Measurements from ENCODE around the gene LRRC55.

Gene LRRC55

DNA sequence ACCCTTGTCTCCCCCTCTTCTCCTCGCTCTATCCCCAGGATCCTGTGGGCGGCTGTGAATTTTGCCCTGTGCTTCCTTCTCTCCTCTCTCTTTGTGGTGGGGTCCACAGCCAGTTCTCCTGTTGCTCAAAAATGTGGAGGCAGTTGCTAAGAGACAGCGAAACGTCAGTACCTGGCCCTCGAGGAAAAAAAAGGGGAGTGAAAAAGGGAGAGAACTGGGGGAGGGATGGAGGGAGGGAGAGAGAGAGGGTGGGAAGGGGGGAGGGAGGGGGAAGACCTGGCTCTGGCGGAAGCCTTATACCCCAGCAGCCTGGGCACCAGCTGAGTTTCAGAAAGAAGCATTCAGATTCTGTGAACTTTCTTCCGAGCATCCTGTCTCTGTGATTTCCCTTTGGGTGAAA is 2.1 kb upstream of the LRRC55 start:
- Histone ChIP-seq H3K9me3 (ENCODE audit: control insufficient read depth, insufficient read depth, low read depth, low read length) (no peaks in the 10 kb centered on the region), H3K4me1 (ENCODE audit: control insufficient read depth, insufficient read depth, low read length) (peaks cover 17% of the 10 kb centered on the region), H3K9ac (ENCODE audit: low read length) (peak overlapping the region; percentile 45), H3K27ac (ENCODE audit: low read depth, low read length) (no peak overlapping the region), H3K36me3 (ENCODE audit: control insufficient read depth, insufficient read depth, low read length) (no peaks in the 10 kb centered on the region), H3K4me3 (ENCODE audit: low read depth, low read length) (peak overlapping the region; percentile 70), H3K27me3 (ENCODE audit: control insufficient read depth, insufficient read depth, low read length) (peaks cover 33% of the 10 kb centered on the region)

GRCh38 chr11:57180081-57180561 is 1.6 kb upstream of the LRRC55 start:
- peak overlapping the region; percentile 70 for H3K4me3 ChIP-seq (ENCODE audit: low read depth, low read length)
- no peaks in the 10 kb centered on the region for H3K9me3 ChIP-seq (ENCODE audit: control insufficient read depth, insufficient read depth, low read depth, low read length)
- peak overlapping the region; percentile 45 for H3K9ac ChIP-seq (ENCODE audit: low read length)
- no peak overlapping the region for H3K27ac ChIP-seq (ENCODE audit: low read depth, low read length)
- H3K27me3 ChIP-seq (ENCODE audit: control insufficient read depth, insufficient read depth, low read length), result peaks cover 33% of the 10 kb centered on the region
- H3K36me3 ChIP-seq (ENCODE audit: control insufficient read depth, insufficient read depth, low read length), result no peaks in the 10 kb centered on the region
- peaks cover 17% of the 10 kb centered on the region for H3K4me1 ChIP-seq (ENCODE audit: control insufficient read depth, insufficient read depth, low read length)

GRCh38 chr11:57180964-57181363 is 789 bp upstream of the LRRC55 start:
- no peaks in the 10 kb centered on the region for H3K9me3 ChIP-seq (ENCODE audit: control insufficient read depth, insufficient read depth, low read depth, low read length)
- H3K27me3 ChIP-seq (ENCODE audit: control insufficient read depth, insufficient read depth, low read length), result peaks cover 33% of the 10 kb centered on the region
- peak overlapping the region; percentile 70 for H3K4me3 ChIP-seq (ENCODE audit: low read depth, low read length)
- H3K36me3 ChIP-seq (ENCODE audit: control insufficient read depth, insufficient read depth, low read length), result no peaks in the 10 kb centered on the region
- no peak overlapping the region for H3K27ac ChIP-seq (ENCODE audit: low read depth, low read length)
- H3K4me1 ChIP-seq (ENCODE audit: control insufficient read depth, insufficient read depth, low read length), result peaks cover 17% of the 10 kb centered on the region
- H3K9ac ChIP-seq (ENCODE audit: low read length), result no peak overlapping the region

DNA sequence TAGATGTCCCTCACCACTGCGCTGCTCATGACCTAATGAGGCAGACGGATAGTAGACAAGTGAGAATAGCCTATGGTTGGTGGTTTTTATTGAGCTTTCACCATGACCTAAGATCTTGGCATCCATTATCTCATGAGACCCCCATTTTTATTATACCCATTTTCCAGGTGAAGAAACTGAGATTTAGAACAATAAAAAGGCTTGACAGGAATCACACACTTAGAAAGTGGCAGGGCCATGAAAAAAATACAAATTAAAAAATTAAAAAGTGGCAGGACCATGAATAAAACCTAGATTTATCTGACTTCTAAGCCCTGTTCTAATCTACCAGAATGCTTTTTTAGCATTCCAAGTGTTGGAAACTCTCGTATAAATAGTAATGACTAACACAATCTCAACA is 1.1 kb downstream of the LRRC55 start:
- Histone ChIP-seq H3K36me3 (ENCODE audit: control insufficient read depth, insufficient read depth, low read length) (peaks cover 4% of the 10 kb centered on the region; the same call in 1 of the 2 replicates), H3K27ac (ENCODE audit: low read depth, low read length) (no peak overlapping the region), H3K4me3 (ENCODE audit: low read depth, low read length) (no peak overlapping the region), H3K9me3 (ENCODE audit: control insufficient read depth, insufficient read depth, low read depth, low read length) (no peaks in the 10 kb centered on the region), H3K9ac (ENCODE audit: low read length) (no peak overlapping the region), H3K4me1 (ENCODE audit: control insufficient read depth, insufficient read depth, low read length) (peaks cover 17% of the 10 kb centered on the region), H3K27me3 (ENCODE audit: control insufficient read depth, insufficient read depth, low read length) (peaks cover 33% of the 10 kb centered on the region)

DNA sequence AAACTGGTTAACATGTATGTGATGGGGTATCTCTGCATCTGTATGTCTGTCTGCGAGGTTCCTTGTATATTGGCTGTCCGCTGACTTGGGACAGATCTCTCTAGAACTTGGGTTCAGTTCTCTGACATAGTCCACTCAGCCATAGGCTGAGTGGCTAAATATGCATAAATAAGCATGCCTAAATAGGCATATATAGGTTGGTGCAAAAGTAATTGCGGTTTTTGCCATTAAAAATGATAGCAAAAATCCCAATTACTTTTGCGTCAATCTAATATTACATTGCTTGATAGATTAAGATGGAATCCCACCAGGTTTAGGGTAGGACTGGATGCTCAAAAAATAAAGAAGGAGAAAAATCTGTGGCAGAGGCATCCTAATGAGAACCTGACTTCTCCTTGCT is 8.8 kb downstream of the LRRC55 start:
- Histone ChIP-seq H3K27me3 (ENCODE audit: control insufficient read depth, insufficient read depth, low read length) (no peaks in the 10 kb centered on the region), H3K4me3 (ENCODE audit: low read depth, low read length) (no peak overlapping the region), H3K27ac (ENCODE audit: low read depth, low read length) (no peak overlapping the region), H3K36me3 (ENCODE audit: control insufficient read depth, insufficient read depth, low read length) (peaks cover 4% of the 10 kb centered on the region; the same call in 1 of the 2 replicates), H3K9me3 (ENCODE audit: control insufficient read depth, insufficient read depth, low read depth, low read length) (no peaks in the 10 kb centered on the region), H3K4me1 (ENCODE audit: control insufficient read depth, insufficient read depth, low read length) (peaks cover 19% of the 10 kb centered on the region), H3K9ac (ENCODE audit: low read length) (no peak overlapping the region)

- no peak overlapping the region for H3K9ac ChIP-seq (ENCODE audit: low read length)
- no peaks in the 10 kb centered on the region for H3K27me3 ChIP-seq (ENCODE audit: control insufficient read depth, insufficient read depth, low read length)
- peaks cover 4% of the 10 kb centered on the region; the same call in 1 of the 2 replicates for H3K36me3 ChIP-seq (ENCODE audit: control insufficient read depth, insufficient read depth, low read length)
- no peak overlapping the region for H3K27ac ChIP-seq (ENCODE audit: low read depth, low read length)
- no peaks in the 10 kb centered on the region for H3K9me3 ChIP-seq (ENCODE audit: control insufficient read depth, insufficient read depth, low read depth, low read length)
- H3K4me3 ChIP-seq (ENCODE audit: low read depth, low read length), result no peak overlapping the region
- peaks cover 19% of the 10 kb centered on the region for H3K4me1 ChIP-seq (ENCODE audit: control insufficient read depth, insufficient read depth, low read length)
Observed at GRCh38 chr11:57191311-57192219, 9.8 kb downstream of the LRRC55 start.

DNA sequence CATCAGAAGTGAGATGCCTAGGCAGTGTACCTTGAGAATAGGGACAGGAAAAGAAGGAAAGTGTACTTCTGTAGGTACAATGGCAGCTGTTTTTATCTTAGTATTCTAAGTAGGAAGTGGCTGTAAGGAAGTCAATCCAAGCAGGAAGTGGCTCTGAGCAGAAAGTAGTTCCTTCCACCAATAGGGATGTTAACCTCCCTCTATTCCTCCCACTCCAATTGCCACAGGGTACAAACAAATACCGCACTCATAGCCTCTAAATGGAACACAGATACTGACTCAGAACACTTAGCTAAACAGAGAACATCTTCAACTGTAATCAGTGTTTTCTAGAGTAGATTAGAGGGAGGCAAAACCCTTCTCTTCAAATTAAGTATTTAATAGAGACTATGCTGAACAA is 10.6 kb downstream of the LRRC55 start:
- H3K27ac ChIP-seq (ENCODE audit: low read depth, low read length), result no peak overlapping the region
- peaks cover 4% of the 10 kb centered on the region; the same call in 1 of the 2 replicates for H3K36me3 ChIP-seq (ENCODE audit: control insufficient read depth, insufficient read depth, low read length)
- no peaks in the 10 kb centered on the region for H3K9me3 ChIP-seq (ENCODE audit: control insufficient read depth, insufficient read depth, low read depth, low read length)
- H3K27me3 ChIP-seq (ENCODE audit: control insufficient read depth, insufficient read depth, low read length), result no peaks in the 10 kb centered on the region
- H3K4me3 ChIP-seq (ENCODE audit: low read depth, low read length), result no peak overlapping the region
- no peak overlapping the region for H3K9ac ChIP-seq (ENCODE audit: low read length)
- peaks cover 19% of the 10 kb centered on the region for H3K4me1 ChIP-seq (ENCODE audit: control insufficient read depth, insufficient read depth, low read length)

DNA sequence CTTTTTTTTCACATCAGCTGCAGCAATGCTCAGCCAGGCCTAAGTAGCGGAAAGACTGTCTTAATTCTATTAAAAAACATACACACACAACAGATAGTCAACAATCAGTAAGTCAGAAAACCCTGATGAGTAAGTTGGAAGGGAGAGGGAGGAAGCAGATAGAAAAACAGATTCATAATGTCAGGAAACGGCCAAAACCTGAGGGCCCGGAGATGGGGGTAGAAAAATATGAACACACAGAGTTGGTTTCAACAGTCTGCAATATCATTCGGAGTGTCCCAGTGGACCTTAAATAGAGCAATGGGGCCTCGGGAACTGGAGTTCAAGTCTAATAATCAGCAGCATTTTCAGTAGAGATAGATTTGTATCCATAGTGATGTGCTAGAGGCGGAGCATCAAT is 14.8 kb downstream of the LRRC55 start:
- Histone ChIP-seq H3K4me3 (ENCODE audit: low read depth, low read length) (no peak overlapping the region), H3K27ac (ENCODE audit: low read depth, low read length) (no peak overlapping the region), H3K9me3 (ENCODE audit: control insufficient read depth, insufficient read depth, low read depth, low read length) (no peaks in the 10 kb centered on the region), H3K9ac (ENCODE audit: low read length) (no peak overlapping the region), H3K27me3 (ENCODE audit: control insufficient read depth, insufficient read depth, low read length) (no peaks in the 10 kb centered on the region), H3K4me1 (ENCODE audit: control insufficient read depth, insufficient read depth, low read length) (peaks cover 13% of the 10 kb centered on the region), H3K36me3 (ENCODE audit: control insufficient read depth, insufficient read depth, low read length) (no peaks in the 10 kb centered on the region)

DNA sequence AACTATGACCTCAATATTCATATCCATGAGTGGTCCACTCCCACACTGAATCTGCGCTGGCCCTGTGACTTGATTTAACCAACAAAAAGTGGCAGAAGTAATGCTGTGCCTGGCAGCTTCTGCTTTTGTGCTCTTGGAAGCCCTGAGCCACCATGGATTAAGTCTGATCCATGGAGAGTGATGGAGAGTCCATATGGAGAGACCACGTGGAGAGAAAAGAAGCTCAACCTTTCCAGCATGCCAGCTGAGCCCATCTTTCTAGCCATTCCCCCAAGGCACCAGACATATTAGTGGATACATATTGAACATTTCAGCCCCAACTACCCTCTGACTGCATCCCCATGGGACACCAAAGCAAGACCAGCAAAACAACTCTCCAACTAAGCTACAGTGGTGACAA is 16.0 kb downstream of the LRRC55 start:
- no peaks in the 10 kb centered on the region for H3K27me3 ChIP-seq (ENCODE audit: control insufficient read depth, insufficient read depth, low read length)
- H3K4me3 ChIP-seq (ENCODE audit: low read depth, low read length), result no peak overlapping the region
- no peaks in the 10 kb centered on the region for H3K9me3 ChIP-seq (ENCODE audit: control insufficient read depth, insufficient read depth, low read depth, low read length)
- H3K4me1 ChIP-seq (ENCODE audit: control insufficient read depth, insufficient read depth, low read length), result peaks cover 5% of the 10 kb centered on the region; the same call in 1 of the 2 replicates
- no peaks in the 10 kb centered on the region for H3K36me3 ChIP-seq (ENCODE audit: control insufficient read depth, insufficient read depth, low read length)
- H3K27ac ChIP-seq (ENCODE audit: low read depth, low read length), result no peak overlapping the region
- no peak overlapping the region for H3K9ac ChIP-seq (ENCODE audit: low read length)

DNA sequence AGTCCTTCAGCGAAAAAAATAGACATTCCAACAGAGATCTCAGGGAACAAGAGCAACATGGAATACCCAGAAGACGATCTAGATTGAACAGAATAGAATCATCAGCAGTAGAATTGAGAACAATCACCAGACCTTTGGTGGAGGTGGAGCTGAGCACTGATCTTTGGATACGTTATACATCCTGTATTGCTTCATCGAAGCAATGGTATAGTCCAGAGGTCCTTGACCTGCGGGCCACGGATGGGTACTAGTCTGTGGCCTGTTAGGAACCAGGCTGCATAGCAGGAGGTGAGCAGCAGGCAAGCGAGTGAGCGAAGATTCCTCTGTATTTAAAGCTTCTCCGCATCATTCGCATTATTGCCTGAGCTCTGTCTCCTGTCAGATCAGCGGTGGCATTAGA is 17.6 kb downstream of the LRRC55 start:
- Histone ChIP-seq H3K4me3 (ENCODE audit: low read depth, low read length) (no peak overlapping the region), H3K36me3 (ENCODE audit: control insufficient read depth, insufficient read depth, low read length) (no peaks in the 10 kb centered on the region), H3K9ac (ENCODE audit: low read length) (no peak overlapping the region), H3K27ac (ENCODE audit: low read depth, low read length) (no peak overlapping the region), H3K4me1 (ENCODE audit: control insufficient read depth, insufficient read depth, low read length) (peaks cover 5% of the 10 kb centered on the region; the same call in 1 of the 2 replicates), H3K9me3 (ENCODE audit: control insufficient read depth, insufficient read depth, low read depth, low read length) (no peaks in the 10 kb centered on the region), H3K27me3 (ENCODE audit: control insufficient read depth, insufficient read depth, low read length) (no peaks in the 10 kb centered on the region)

DNA sequence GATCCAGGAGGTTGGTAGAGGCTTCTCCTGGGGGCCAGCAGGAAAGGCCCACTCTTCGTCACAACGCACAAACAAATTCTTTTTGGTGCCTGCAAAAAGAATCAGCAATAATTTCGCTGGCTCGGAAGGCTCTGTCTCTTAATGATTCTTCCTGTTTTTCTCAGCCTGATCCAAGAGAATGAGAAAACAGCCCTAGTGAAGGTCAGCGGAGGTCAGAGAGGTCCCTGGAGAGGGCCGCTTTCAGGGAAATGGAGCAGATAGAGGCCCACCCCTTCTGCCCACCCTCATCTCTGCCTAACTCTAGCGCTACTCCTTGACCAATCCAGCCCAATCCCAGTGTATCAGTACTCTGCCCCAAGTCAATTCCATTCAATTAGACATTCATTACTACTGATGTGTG is 19.2 kb downstream of the LRRC55 start:
- no peak overlapping the region for H3K9ac ChIP-seq (ENCODE audit: low read length)
- no peak overlapping the region for H3K4me3 ChIP-seq (ENCODE audit: low read depth, low read length)
- H3K27ac ChIP-seq (ENCODE audit: low read depth, low read length), result no peak overlapping the region
- H3K36me3 ChIP-seq (ENCODE audit: control insufficient read depth, insufficient read depth, low read length), result no peaks in the 10 kb centered on the region
- H3K27me3 ChIP-seq (ENCODE audit: control insufficient read depth, insufficient read depth, low read length), result no peaks in the 10 kb centered on the region
- no peaks in the 10 kb centered on the region for H3K9me3 ChIP-seq (ENCODE audit: control insufficient read depth, insufficient read depth, low read depth, low read length)
- H3K4me1 ChIP-seq (ENCODE audit: control insufficient read depth, insufficient read depth, low read length), result peaks cover 15% of the 10 kb centered on the region

All from HUES6 (cell line).